K562 (cell line): ENCODE results near the gene SESN3. TPM values are rescaled to one million over a fixed set of nuclear protein-coding genes. Genes with fewer than 3 reads are reported as not detected.

Experiments
- CBX1 ChIP-seq: sonication (generic); IDR thresholded peaks from 2 replicates; pipeline ENCODE4 v1.6.1; 2016; ENCODE audit warnings: antibody characterized with exemption, low read depth, mild to moderate bottlenecking
- PPARD ChIP-seq: fragments of 250-450 bp; sonication (Bioruptor Pico); IDR thresholded peaks from 2 replicates; pipeline ENCODE4 v1.8.0; 2022; ENCODE audit warnings: inconsistent platforms, mild to moderate bottlenecking, moderate library complexity
- TCF7 ChIP-seq: sonication (generic); IDR thresholded peaks from 2 replicates; pipeline ENCODE4 v1.6.1; 2016; ENCODE audit warnings: antibody characterized with exemption, borderline replicate concordance
- TRIM24 ChIP-seq, 2 experiments: fragments of 450-650 bp; IDR thresholded peaks; 2 replicates each; pipeline ENCODE4 v1.6.1; 2016
- ZNF146 ChIP-seq: IDR thresholded peaks from one replicate; pipeline ENCODE4 v1.6.1; 2018; ENCODE audit warnings: missing compliant biosample characterization; ENCODE audit not compliant: unreplicated experiment
- ZNF239 ChIP-seq: fragments of 250-450 bp; sonication (Bioruptor Pico); IDR thresholded peaks from 2 replicates; pipeline ENCODE4 v1.4.0; 2020; ENCODE audit warnings: mild to moderate bottlenecking
- polyA plus RNA-seq, 8 experiments: library from polyadenylated mRNA; depleted of rRNA in 4 of 8; stranded (reverse) in 5 of 8; unstranded in 3 of 8; fragments of >200 nt; fragmentation: Nextera tagmentation in 2 of 8; fragmentation: Illumina TruSeq in 1 of 8; extraction: Ambion mirVana in 2 of 8; extraction: Trizol in 1 of 8; gene quantifications; 2 replicates each; pipeline versions ENCODE4 v1.2.1 to v1.2.3, GENCODE V29; 2011 to 2014; ENCODE audit warnings: inconsistent platforms in 1 of 8, missing spikeins in 1 of 8
- total RNA-seq, 7 experiments: library from RNA; depleted of rRNA in 6 of 7; stranded (reverse); fragments of >200 nt in 6 of 7; fragmentation: Illumina TruSeq in 2 of 7; extraction: Trizol in 2 of 7; gene quantifications; 2 replicates each; pipeline versions ENCODE4 v1.2.1 to v1.2.3, GENCODE V29; 2011 to 2021; ENCODE audit warnings: low replicate concordance in 1 of 7
- TF ChIP-seq, protein P1 (sequence below), 2 experiments: fragments of 450-650 bp in 1 of 2; sonication (generic) in 1 of 2; formaldehyde crosslinking in 1 of 2; IDR thresholded peaks; 2 replicates each; pipeline versions ENCODE4 v1.7.1 to v1.9.0; 2016 to 2022; ENCODE audit warnings: inconsistent platforms in 1 of 2, mild to moderate bottlenecking in 1 of 2, missing genetic modification reagents in 1 of 2

The SESN3 gene
- total and polyA plus RNA-seq, 9 of the 15 experiments (the other 6 are each of a cell fraction or from before 2014, with no cell fraction given): 0.44 to 2.6 (median 1.5) TPM

- TF ChIP-seq, protein P1, sequence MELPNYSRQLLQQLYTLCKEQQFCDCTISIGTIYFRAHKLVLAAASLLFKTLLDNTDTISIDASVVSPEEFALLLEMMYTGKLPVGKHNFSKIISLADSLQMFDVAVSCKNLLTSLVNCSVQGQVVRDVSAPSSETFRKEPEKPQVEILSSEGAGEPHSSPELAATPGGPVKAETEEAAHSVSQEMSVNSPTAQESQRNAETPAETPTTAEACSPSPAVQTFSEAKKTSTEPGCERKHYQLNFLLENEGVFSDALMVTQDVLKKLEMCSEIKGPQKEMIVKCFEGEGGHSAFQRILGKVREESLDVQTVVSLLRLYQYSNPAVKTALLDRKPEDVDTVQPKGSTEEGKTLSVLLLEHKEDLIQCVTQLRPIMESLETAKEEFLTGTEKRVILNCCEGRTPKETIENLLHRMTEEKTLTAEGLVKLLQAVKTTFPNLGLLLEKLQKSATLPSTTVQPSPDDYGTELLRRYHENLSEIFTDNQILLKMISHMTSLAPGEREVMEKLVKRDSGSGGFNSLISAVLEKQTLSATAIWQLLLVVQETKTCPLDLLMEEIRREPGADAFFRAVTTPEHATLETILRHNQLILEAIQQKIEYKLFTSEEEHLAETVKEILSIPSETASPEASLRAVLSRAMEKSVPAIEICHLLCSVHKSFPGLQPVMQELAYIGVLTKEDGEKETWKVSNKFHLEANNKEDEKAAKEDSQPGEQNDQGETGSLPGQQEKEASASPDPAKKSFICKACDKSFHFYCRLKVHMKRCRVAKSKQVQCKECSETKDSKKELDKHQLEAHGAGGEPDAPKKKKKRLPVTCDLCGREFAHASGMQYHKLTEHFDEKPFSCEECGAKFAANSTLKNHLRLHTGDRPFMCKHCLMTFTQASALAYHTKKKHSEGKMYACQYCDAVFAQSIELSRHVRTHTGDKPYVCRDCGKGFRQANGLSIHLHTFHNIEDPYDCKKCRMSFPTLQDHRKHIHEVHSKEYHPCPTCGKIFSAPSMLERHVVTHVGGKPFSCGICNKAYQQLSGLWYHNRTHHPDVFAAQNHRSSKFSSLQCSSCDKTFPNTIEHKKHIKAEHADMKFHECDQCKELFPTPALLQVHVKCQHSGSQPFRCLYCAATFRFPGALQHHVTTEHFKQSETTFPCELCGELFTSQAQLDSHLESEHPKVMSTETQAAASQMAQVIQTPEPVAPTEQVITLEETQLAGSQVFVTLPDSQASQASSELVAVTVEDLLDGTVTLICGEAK (IDR thresholded peaks at IDR 0.05): 0 out of 2 replicates have a peak, but pooled peaks have one; percentile 30
- TF ChIP-seq, protein P1 (CRISPR knock-in tag; IDR thresholded peaks at IDR 0.05): no peak
- TF ChIP-seq CBX1: no peak
- no peak for TF ChIP-seq ZNF146 (CRISPR knock-in tag)
- TF ChIP-seq TRIM24 (IDR thresholded peaks at IDR 0.05): peak; percentile 99 to 100
- no peak for TF ChIP-seq PPARD (CRISPR knock-in tag)
- 0 out of 2 replicates have a peak, but pooled peaks have one; percentile 63 for TF ChIP-seq TCF7
- no peak for TF ChIP-seq ZNF239 (CRISPR knock-in tag)
Observed at GRCh38 chr11:95152876-95153856, 77.8 kb downstream of the SESN3 start (continued).
